ENCODE measurements around the gene DDX18.

DNA sequence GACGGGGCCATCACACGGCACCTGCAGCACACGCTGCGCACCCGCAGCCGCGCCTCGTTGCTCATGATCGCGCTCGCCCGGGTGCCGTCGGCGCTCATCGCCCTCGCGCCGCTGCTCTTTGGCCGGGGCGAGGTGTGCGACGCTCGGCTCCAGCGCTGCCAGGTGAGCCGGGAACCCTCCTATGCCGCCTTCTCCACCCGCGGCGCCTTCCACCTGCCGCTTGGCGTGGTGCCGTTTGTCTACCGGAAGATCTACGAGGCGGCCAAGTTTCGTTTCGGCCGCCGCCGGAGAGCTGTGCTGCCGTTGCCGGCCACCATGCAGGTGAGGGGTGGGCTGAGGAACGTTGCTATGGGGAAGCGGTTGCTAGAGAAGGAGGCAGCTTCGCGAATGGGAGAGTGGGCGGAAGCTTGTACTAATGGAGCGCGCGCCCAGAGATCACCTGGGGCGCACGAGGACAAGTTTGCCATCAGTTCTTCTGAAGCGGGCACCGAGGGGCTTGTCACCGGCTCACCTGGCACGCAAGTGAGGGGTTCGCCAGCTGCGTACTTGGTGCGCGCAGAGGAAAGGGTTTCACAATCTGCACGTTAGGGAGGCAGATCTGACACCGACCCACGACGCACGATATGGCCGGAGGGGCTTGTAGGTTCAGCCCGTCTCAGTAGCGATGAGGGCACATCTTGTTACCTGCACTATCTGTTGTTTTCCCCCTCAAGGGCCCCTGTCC lies 45.6 kb downstream of the DDX18 start:
- TF ChIP-seq CTCF (conservative IDR thresholded peaks at IDR 0.05; ENCODE audit: low read length): no peak
- no peak for TF ChIP-seq EZH2phosphoT487 (IDR thresholded peaks at IDR 0.05; ENCODE audit: borderline replicate concordance, low read depth, low read length)
